ENCODE data around the gene DLK1.

DLK1 gene

DNA sequence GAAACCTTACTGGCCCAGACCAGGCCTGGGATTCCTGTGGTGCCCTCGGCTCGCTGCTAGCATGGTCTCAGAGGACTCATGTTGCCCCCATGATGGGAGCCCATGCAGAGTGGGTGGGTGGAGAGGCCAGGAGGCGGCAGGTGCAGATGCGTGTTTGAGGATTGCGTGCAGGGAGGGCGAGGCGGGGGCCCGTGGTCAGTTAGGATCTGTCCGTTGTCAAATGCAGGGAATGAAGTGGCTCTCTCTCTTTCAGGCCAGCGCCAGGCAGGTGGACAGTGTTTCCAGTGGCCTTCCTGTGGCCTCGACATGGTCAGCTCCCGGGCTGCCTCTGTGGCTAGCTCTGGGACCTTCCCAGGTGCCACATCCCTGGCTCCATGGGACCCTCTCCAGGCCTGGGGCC, 39.3 kb upstream of the DLK1 start:
- DNase-seq (ENCODE audit: low spot score) = no peak
- in situ Hi-C loops (cut with MboI; ENCODE audit: low pct_unique_long_range_greater_than_20kb, low sequenced_read_pairs, unreplicated experiment) = no loop called here
- TF ChIP-seq, protein P1, sequence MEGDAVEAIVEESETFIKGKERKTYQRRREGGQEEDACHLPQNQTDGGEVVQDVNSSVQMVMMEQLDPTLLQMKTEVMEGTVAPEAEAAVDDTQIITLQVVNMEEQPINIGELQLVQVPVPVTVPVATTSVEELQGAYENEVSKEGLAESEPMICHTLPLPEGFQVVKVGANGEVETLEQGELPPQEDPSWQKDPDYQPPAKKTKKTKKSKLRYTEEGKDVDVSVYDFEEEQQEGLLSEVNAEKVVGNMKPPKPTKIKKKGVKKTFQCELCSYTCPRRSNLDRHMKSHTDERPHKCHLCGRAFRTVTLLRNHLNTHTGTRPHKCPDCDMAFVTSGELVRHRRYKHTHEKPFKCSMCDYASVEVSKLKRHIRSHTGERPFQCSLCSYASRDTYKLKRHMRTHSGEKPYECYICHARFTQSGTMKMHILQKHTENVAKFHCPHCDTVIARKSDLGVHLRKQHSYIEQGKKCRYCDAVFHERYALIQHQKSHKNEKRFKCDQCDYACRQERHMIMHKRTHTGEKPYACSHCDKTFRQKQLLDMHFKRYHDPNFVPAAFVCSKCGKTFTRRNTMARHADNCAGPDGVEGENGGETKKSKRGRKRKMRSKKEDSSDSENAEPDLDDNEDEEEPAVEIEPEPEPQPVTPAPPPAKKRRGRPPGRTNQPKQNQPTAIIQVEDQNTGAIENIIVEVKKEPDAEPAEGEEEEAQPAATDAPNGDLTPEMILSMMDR (IDR thresholded peaks at IDR 0.05; ENCODE audit: extremely low read depth, insufficient read depth, missing control alignments) = no peak

DNA sequence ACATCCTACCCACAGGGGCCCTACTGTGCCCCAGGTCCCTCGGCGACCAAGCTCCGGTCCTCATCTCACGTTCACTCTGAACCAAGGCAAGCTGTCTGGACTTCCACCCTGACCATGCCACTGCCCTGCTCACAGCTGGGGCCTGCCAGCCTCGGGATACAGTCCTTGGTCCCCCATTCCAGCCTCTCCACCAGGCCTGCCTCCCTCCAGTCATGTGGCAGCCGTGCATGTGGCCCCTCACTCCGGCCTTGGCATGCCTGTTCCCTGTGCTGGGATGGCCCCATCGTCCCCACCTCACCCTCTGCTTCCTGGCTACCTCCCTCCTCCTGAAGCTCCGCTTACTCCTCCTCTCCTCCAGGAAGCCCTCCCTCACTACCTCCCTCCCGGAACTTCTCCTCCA, 38.6 kb upstream of the DLK1 start:
- in situ Hi-C loops (cut with MboI; ENCODE audit: low pct_unique_long_range_greater_than_20kb, low sequenced_read_pairs, unreplicated experiment) = no loop called here
- no peak for DNase-seq (ENCODE audit: low spot score)
- TF ChIP-seq, protein P1 (IDR thresholded peaks at IDR 0.05; ENCODE audit: extremely low read depth, insufficient read depth, missing control alignments) = no peak

GRCh38 chr14:100688598-100689461, 37.9 kb upstream of the DLK1 start:
- TF ChIP-seq, protein P1 (IDR thresholded peaks at IDR 0.05; ENCODE audit: extremely low read depth, insufficient read depth, missing control alignments) = no peak

DNA sequence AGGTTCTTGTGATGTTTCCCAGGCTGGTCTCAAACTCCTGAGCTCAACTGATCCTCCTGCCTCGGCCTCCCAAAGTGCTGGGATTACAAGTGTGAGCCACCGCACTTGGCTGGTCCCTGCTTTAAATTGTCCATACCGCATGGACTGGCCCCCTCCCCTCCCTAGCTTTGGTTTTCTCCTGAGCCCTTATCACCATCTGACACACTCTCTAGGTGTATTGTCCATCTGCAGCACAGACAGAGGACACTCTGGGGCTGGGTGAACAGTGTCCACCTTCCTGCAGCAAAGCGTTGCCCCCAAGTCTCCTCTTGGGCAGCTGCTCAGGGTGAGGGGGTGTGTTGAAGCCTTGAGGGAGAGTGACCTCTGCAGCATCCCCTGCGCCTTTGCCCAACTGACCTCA, 36.0 kb upstream of the DLK1 start:
- in situ Hi-C loops (cut with MboI; ENCODE audit: low pct_unique_long_range_greater_than_20kb, low sequenced_read_pairs, unreplicated experiment) = no loop called here
- no peak for DNase-seq (ENCODE audit: low spot score)
- TF ChIP-seq, protein P1 (IDR thresholded peaks at IDR 0.05; ENCODE audit: extremely low read depth, insufficient read depth, missing control alignments) = no peak

More at GRCh38 chr14:100688598-100689461, 37.9 kb upstream of the DLK1 start:
- no peak for DNase-seq (ENCODE audit: low spot score)
- in situ Hi-C loops (cut with MboI; ENCODE audit: low pct_unique_long_range_greater_than_20kb, low sequenced_read_pairs, unreplicated experiment) = no loop called here

DNA sequence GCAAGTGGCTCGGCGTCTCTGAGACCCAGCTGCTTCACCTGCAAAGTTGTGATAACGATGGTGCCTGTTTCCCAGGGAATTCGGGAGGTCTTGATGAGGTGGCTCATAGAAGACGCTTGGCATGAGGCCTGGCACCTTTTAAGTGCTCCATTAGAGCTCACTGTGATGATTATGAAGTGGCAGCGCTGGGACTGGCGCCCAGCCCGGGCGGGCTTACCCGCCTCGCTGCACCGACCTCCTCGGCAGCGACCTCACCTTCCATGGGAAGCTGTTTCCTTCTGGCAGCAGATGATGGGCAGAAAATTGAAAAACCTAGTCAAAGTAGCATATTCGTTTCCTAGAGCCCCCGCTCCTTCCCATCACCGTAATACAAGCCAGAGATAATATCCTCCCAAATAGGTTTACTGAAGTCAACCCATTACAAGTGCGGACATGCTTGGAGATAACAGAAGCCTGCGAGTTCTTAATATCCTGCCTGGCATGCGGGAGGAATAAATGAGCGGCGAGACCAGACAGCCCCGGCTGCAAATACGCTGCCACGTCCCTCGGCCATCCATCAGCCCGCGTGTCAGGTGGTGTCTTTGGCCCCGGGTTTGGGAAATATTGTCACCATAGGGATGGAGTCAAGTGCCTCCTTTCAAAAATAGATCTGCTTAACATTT, 35.2 kb upstream of the DLK1 start:
- in situ Hi-C loops (cut with MboI; ENCODE audit: low pct_unique_long_range_greater_than_20kb, low sequenced_read_pairs, unreplicated experiment) = no loop called here
- DNase-seq (ENCODE audit: low spot score) = no peak
- TF ChIP-seq, protein P1 (IDR thresholded peaks at IDR 0.05; ENCODE audit: extremely low read depth, insufficient read depth, missing control alignments) = no peak

DNA sequence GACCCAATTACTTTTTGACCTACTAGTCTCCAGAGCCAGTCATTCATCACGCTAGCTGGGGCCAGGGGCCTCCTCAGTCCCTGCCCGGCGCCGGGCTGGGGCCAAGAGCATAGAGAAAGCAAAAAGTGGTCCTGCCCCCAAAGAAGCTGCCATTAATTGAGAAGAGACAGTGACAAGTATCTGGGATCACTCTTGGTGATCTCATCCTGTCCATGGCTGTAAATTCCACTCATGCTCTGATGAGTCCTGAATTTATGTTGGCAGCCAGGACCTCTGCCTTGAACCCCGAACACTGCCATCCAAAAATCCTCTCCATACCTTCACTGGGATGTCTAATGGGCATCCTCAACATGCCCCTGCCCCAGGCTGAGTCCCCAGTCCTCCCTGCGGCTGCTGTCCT, 34.4 kb upstream of the DLK1 start:
- no peak for DNase-seq (ENCODE audit: low spot score)
- TF ChIP-seq, protein P1 (IDR thresholded peaks at IDR 0.05; ENCODE audit: extremely low read depth, insufficient read depth, missing control alignments) = no peak
- in situ Hi-C loops (cut with MboI; ENCODE audit: low pct_unique_long_range_greater_than_20kb, low sequenced_read_pairs, unreplicated experiment) = no loop called here

Data from GM13977 (cell line).